ENCODE data around the gene TUBD1. TPM values are rescaled to one million over a fixed set of nuclear protein-coding genes. Genes with fewer than 3 reads are reported as not detected.

The TUBD1 gene
- total RNA-seq, 2 experiments from 2014 or later, result 8.6 to 13.0 TPM

GRCh38 chr17:59840329-59841090 lies 52.2 kb downstream of the TUBD1 start:
- no TSS peak for BruUV-seq (replicated peaks)
- H3K4me1 ChIP-seq (ENCODE audit: insufficient read depth, low read length, poor library complexity, severe bottlenecking), result peaks cover 64% of the 10 kb centered on the region
- intact Hi-C loops (cut with micrococcal nuclease; ENCODE audit: unreplicated experiment), result loop anchor here (2.0 kb wide), 1 partner anchor 36 kb away; no protein-coding TSS in a partner anchor

GRCh38 chr17:59839651-59840328 lies 53.0 kb downstream of the TUBD1 start:
- POLR2A ChIA-PET, result interaction anchor here (0.7 to 1.1 kb wide), 3 partner anchors 9 to 207 kb away, joined by 3 to 4 read pairs (median 3); no protein-coding TSS in a partner anchor
- Histone ChIP-seq H3K4me2 (ENCODE audit: low read length) (peak overlapping the region; percentile 78), H3K79me2 (ENCODE audit: insufficient read depth, low read depth, low read length) (peaks cover 46% of the 10 kb centered on the region; the same call in 1 of the 2 replicates), H2AFZ (ENCODE audit: low read length) (no peak overlapping the region), H3K4me3 (ENCODE audit: low read depth, low read length, poor library complexity, severe bottlenecking) (peak overlapping the region; percentile 72), H3K27ac (ENCODE audit: low read depth, low read length, poor library complexity, severe bottlenecking) (no peak overlapping the region), H3K9me3 (ENCODE audit: low read length) (no peaks in the 10 kb centered on the region), H3K36me3 (ENCODE audit: insufficient read depth, low read length) (peaks cover 33% of the 10 kb centered on the region), H3K4me1 (ENCODE audit: insufficient read depth, low read length, poor library complexity, severe bottlenecking) (peaks cover 57% of the 10 kb centered on the region), H3K9me2 (ENCODE audit: insufficient read depth, low read length) (no peaks in the 10 kb centered on the region), H4K20me1 (ENCODE audit: insufficient read depth, low read length) (no peaks in the 10 kb centered on the region)
- no peak; the same call in 1 of the 2 replicates for TF ChIP-seq EZH2phosphoT487 (IDR thresholded peaks at IDR 0.05; ENCODE audit: borderline replicate concordance, low read depth, low read length)
- TF ChIP-seq CTCF (conservative IDR thresholded peaks at IDR 0.05; ENCODE audit: low read length), result no peak
- intact Hi-C loops (cut with micrococcal nuclease; ENCODE audit: unreplicated experiment), result loop anchor here (1.0 to 2.0 kb wide), 2 partner anchors 35 to 86 kb away; no protein-coding TSS in a partner anchor
- CTCF ChIA-PET (ENCODE audit: unreplicated experiment), result no interaction called here
- DNase-seq (ENCODE audit: low spot score), result no peak
- BruUV-seq (replicated peaks), result no TSS peak

More at GRCh38 chr17:59840329-59841090, 52.2 kb downstream of the TUBD1 start:
- Histone ChIP-seq H3K36me3 (ENCODE audit: insufficient read depth, low read length) (peaks cover 33% of the 10 kb centered on the region), H3K9me2 (ENCODE audit: insufficient read depth, low read length) (no peaks in the 10 kb centered on the region), H3K27ac (ENCODE audit: low read depth, low read length, poor library complexity, severe bottlenecking) (no peak overlapping the region), H3K4me2 (ENCODE audit: low read length) (peak overlapping the region; percentile 78), H2AFZ (ENCODE audit: low read length) (no peak overlapping the region), H3K9me3 (ENCODE audit: low read length) (no peaks in the 10 kb centered on the region), H3K4me3 (ENCODE audit: low read depth, low read length, poor library complexity, severe bottlenecking) (peak overlapping the region; percentile 72), H4K20me1 (ENCODE audit: insufficient read depth, low read length) (no peaks in the 10 kb centered on the region), H3K79me2 (ENCODE audit: insufficient read depth, low read depth, low read length) (peaks cover 46% of the 10 kb centered on the region; the same call in 1 of the 2 replicates)
- DNase-seq (ENCODE audit: low spot score), result no peak
- CTCF ChIA-PET (ENCODE audit: unreplicated experiment), result no interaction called here
- TF ChIP-seq EZH2phosphoT487 (IDR thresholded peaks at IDR 0.05; ENCODE audit: borderline replicate concordance, low read depth, low read length) (no peak), CTCF (conservative IDR thresholded peaks at IDR 0.05; ENCODE audit: low read length) (no peak)
- POLR2A ChIA-PET, result interaction anchor here (0.7 to 1.1 kb wide), 2 partner anchors 10 to 206 kb away, joined by 3 to 4 read pairs; no protein-coding TSS in a partner anchor

All from OCI-LY7 (cell line).